HG03571 (cell line): Measurements from ENCODE around the gene PLPPR1.

Experiments used
- ATAC-seq: cut with Tn5 transposase; IDR thresholded peaks from one replicate; pipeline ENCODE4 v1.9.1; 2021; ENCODE audit not compliant: unreplicated experiment

The PLPPR1 gene

GRCh38 chr9:101372327-101373118 is 344.0 kb downstream of the PLPPR1 start:
- ATAC-seq, result no peak
